Fibroblast of villous mesenchyme (primary cell): ENCODE data around the gene CELSR1. TPM values are rescaled to one million over a fixed set of nuclear protein-coding genes. Genes with fewer than 3 reads are reported as not detected.

ENCODE experiments used
- DNase-seq: peaks from one replicate; pipeline ENCODE4 v3.0.0-alpha.2; 2010; ENCODE audit warnings: low read depth
- H3K4me3 ChIP-seq: 2 replicates; pipeline ENCODE4 v1.5.1; 2011; ENCODE audit warnings: low read depth, mild to moderate bottlenecking, low read length
- total RNA-seq: library from RNA; depleted of rRNA; stranded (reverse); fragments of >200 nt; gene quantifications from 2 replicates; pipeline ENCODE4 v1.2.3, GENCODE V29; 2012
- TF ChIP-seq, protein P1 (sequence below): IDR thresholded peaks from 2 replicates; pipeline ENCODE4 v1.5.1; 2012; ENCODE audit warnings: low read depth, mild to moderate bottlenecking, low read length; ENCODE audit not compliant: insufficient read depth

The CELSR1 gene
- total RNA-seq, 1 donor, result 1.7 TPM

DNA sequence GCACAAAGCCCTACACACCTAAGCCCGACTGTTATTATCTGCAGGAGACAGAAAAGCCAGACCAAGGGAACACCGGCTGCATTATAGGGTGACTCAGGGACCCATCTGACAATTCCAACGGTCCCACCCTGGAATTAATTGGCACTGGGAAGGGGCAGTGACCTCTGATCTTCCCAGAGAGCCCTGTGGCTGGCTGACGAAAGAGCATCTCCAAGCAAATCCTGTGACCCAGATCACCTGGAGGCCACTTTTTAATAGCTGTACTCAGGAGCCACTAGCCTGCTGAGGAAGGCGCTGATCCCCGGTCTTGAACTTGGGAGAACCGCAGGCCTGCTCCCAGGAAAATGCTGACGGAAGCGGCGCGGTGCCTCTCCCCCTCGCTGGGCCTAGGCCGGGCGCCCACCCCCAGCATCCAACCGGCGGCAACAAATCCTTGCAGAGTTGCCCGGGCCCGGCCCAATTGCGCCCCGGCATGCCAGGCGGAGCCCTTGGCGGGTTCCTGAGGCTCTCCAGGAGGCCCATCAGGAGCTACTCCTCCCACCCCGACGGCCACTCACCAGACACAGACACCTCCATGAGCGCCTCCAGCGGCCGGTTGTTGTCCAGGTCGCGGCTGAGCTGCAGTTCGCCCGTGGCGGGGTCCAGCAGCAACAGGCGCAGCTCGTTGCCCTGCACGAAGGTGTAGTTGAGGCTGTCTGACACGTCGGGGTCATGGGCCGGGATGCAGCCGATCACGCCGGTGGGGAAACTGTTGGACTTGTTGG lies 4.2 kb downstream of the CELSR1 start:
- no peak for DNase-seq
- TF ChIP-seq, protein P1, sequence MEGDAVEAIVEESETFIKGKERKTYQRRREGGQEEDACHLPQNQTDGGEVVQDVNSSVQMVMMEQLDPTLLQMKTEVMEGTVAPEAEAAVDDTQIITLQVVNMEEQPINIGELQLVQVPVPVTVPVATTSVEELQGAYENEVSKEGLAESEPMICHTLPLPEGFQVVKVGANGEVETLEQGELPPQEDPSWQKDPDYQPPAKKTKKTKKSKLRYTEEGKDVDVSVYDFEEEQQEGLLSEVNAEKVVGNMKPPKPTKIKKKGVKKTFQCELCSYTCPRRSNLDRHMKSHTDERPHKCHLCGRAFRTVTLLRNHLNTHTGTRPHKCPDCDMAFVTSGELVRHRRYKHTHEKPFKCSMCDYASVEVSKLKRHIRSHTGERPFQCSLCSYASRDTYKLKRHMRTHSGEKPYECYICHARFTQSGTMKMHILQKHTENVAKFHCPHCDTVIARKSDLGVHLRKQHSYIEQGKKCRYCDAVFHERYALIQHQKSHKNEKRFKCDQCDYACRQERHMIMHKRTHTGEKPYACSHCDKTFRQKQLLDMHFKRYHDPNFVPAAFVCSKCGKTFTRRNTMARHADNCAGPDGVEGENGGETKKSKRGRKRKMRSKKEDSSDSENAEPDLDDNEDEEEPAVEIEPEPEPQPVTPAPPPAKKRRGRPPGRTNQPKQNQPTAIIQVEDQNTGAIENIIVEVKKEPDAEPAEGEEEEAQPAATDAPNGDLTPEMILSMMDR, result no peak
- H3K4me3 ChIP-seq, result no peak overlapping the region

DNA sequence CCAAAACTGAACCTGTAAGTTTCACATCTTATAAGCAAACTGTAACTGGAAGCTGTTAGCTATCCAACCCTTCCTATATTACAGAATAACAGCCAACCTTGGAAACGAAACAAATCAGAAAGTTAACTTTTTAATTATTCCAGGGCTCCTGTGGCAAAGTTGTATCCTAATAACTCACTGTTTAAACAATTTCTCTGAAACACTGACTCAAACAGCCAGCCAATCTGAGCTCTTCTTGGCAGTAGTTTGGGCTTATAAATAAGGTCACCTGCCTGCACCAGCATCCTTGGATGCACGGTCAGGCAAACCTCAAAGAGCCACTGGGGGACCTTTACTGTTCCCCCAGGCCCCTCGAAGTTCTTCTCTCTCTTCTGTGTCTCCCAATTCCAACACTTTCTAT lies 5.0 kb downstream of the CELSR1 start:
- no peak for DNase-seq
- no peak overlapping the region for H3K4me3 ChIP-seq
- TF ChIP-seq, protein P1, result no peak

DNA sequence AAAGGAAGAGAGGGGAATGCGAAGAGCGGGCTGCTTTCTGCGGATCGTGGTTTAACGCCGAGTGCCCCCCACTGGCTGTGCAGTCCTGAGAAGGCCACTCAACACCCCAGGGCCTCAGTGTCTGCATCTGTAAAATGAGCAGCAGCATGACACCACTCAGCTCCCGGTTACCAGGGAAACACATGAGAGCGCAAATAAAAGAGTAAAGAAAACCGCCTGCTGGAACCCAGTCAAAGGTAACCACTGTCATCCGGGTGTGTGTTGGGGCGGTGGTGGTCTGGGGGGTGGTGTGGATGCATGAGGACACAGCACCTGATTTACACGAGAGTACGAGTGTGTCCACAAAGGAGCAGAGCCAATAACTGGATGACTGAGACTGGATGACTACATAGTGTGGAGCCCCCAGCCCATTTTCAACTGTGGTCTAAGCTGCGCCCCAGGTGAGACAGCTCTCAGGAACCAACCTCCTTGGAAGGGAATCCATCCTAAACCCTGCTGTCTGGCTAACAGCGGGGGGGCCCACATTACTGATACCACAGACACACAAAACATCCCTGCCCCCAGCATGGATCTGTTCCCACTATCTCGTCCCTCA lies 5.7 kb downstream of the CELSR1 start:
- DNase-seq, result no peak
- TF ChIP-seq, protein P1, result no peak
- H3K4me3 ChIP-seq, result no peak overlapping the region

DNA sequence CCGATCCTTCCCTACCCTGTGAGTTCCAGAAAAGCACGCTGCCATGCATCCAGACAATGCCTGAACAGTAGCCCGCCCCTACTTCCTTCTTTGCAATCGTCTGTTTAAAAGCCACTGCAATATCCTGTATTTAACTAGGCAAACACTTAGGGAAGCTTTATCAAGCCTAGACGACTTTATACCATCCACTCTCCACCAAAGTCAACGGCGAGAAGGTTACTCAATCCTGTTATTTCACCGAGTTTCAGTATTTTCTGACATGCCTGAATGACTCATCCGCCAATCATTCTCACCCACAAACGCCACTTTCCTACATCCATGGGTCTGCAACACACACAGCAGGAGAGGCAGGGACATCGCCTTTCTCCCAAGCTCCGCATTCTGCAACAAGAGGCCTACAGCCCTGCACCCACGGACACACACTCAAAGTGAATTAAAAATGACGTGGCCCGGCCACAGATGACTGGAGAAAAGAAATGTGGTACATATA lies 9.3 kb downstream of the CELSR1 start:
- H3K4me3 ChIP-seq, result no peak overlapping the region
- TF ChIP-seq, protein P1, result no peak
- peak; percentile 55 for DNase-seq

DNA sequence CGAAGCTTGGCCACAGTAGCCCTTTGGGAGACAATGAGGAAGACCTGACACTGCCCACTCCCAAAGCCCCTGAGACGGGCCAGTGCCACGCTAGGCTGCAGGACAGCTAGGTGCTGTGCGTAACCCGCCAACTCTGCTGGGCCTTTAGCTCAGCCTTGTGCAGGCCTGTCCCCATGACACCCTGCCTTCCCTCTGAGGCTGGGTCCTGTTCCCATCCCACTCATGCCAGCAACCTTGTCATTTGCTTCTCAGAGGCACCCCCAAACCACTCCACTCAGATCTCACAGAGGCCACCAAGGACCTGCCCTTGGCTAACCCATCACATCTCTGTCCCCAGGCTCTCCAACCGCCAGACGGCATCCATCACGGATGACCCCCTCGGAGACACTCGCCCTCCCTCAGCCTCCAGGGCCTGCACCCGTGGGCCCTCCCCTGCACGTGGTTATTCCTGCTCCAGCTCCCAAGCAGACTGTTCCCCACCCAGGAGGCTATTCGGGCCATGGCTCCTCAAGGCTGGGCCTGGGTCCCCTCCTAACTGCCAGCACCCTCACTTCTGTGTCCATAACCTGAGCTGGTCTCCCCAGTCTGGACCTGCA lies 11.1 kb downstream of the CELSR1 start:
- H3K4me3 ChIP-seq, result no peak overlapping the region
- TF ChIP-seq, protein P1, result no peak
- DNase-seq, result no peak

DNA sequence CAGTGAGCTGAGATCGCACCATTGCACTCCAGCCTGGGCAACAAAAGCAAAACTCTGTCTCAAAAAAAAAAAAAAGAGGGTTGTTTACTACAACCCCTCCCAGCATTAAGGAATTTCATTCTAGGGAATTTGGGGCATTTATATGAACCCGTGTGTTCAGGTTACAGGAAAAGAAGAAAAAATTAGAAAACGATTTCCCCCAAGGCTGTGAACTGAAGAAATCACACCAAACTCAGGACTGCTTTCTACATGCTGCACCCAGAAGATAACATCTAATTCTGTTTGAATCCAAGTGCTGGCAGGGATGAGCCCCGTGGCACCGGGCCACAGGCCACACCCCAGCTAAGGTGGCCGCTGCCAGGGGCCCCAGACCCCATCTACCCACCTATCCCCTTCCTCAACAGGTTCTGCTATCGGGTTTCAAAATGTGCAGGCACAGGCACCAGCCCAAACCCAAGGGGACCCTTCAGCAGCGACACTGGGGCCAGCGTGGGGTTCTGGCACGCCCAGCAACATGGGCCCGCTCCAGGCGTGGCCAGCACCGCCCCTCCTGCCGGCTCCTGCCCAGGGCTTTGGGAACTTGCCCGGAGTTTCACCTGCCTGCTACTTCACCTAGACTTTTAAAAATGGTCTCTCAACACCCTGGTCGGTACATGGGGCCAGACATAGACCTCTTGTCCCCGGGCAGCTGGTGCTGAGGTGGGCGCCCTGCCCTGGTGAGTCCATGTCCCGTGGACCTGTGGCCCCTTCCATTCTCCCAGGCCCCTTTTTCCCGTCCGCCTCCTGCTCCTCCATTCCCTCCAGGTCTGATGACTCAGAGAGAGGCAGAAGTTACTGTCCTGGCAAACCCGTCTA lies 11.8 kb downstream of the CELSR1 start:
- no peak overlapping the region for H3K4me3 ChIP-seq
- TF ChIP-seq, protein P1, result no peak
- no peak for DNase-seq
